ENCODE measurements around the gene BRAT1.

Gene BRAT1

GRCh38 chr7:2522780-2523433, 32.4 kb downstream of the BRAT1 start:
- DNase-seq: no peak

- peak; percentile 73 for DNase-seq
Measured at GRCh38 chr7:2521952-2522591, 33.3 kb downstream of the BRAT1 start.

GRCh38 chr7:2521341-2521745, 34.0 kb downstream of the BRAT1 start:
- no peak for DNase-seq

GRCh38 chr7:2520761-2521290, 34.5 kb downstream of the BRAT1 start:
- no peak for DNase-seq

- peak; percentile 9 for DNase-seq
Measured at GRCh38 chr7:2520131-2520760, 35.1 kb downstream of the BRAT1 start.

GRCh38 chr7:2519119-2519930, 36.0 kb downstream of the BRAT1 start, which contains the start of gene LFNG:
Gene LFNG (plus strand): TSS chr7:2519774. CDS start chr7:2519862, 88 bp downstream.
- peak; percentile 77 for DNase-seq

- no peak for DNase-seq
Measured at GRCh38 chr7:2518737-2519118, 36.6 kb downstream of the BRAT1 start.

GRCh38 chr7:2517678-2518507, 37.4 kb downstream of the BRAT1 start:
- no peak for DNase-seq

- DNase-seq: no peak
Measured at GRCh38 chr7:2517026-2517425, 38.3 kb downstream of the BRAT1 start.

GRCh38 chr7:2516194-2516555, 39.1 kb downstream of the BRAT1 start:
- no peak for DNase-seq

- DNase-seq: no peak
Measured at GRCh38 chr7:2515424-2516193, 39.7 kb downstream of the BRAT1 start.

- no peak for DNase-seq
Measured at GRCh38 chr7:2514473-2515423, 40.6 kb downstream of the BRAT1 start.

GRCh38 chr7:2513702-2514101, 41.6 kb downstream of the BRAT1 start:
- DNase-seq: no peak

- no peak for DNase-seq
Measured at GRCh38 chr7:2512713-2513112, 42.6 kb downstream of the BRAT1 start.

- no peak for DNase-seq
Measured at GRCh38 chr7:2512179-2512661, 43.1 kb downstream of the BRAT1 start.

- no peak for DNase-seq
Measured at GRCh38 chr7:2511769-2512168, 43.6 kb downstream of the BRAT1 start.

- peak; percentile 89 for DNase-seq
Measured at GRCh38 chr7:2510909-2511768, 44.2 kb downstream of the BRAT1 start.

- DNase-seq: no peak
Measured at GRCh38 chr7:2510130-2510776, 45.1 kb downstream of the BRAT1 start.
